Tibial nerve (tissue), 3 donors: ENCODE results near the gene MRPL36.

Experiments used
- POLR2A ChIP-seq, 2 donors: fragments of 450-650 bp; IDR thresholded peaks; one replicate each; pipeline ENCODE4 v1.6.1; 2017; ENCODE audit warnings: antibody characterized with exemption in 2 of 2, mild to moderate bottlenecking in 2 of 2, moderate library complexity in 2 of 2
- TF ChIP-seq, protein P1 (sequence below), 5 experiments: fragments of 200-600 bp in 3 of 5; fragments of 450-650 bp in 2 of 5; sonication (generic) in 3 of 5; IDR thresholded peaks; one replicate each; pipeline ENCODE4 v1.5.1; 2016 to 2019; ENCODE audit warnings: antibody characterized with exemption in 5 of 5, mild to moderate bottlenecking in 3 of 5, moderate library complexity in 2 of 5

DNA sequence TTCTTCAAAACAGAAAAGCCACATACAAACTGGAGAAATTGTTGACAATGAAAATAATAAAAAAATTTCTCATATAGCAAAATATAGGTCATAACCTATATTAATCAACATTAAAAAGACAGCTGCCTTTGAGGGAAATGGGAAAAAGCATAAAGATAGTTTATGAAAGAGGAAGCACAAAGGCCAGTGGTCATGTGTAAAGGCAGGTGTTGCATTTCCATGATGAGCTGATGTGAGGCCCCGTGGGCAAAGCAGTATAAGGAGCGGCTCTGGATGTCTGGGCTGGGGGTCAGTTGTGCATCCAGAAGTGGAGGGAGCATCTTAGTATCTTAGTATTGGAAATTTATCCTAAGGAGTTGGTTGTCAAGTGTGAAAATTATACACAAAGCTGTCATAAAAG is 19.8 kb upstream of the MRPL36 start:
- TF ChIP-seq, protein P1, sequence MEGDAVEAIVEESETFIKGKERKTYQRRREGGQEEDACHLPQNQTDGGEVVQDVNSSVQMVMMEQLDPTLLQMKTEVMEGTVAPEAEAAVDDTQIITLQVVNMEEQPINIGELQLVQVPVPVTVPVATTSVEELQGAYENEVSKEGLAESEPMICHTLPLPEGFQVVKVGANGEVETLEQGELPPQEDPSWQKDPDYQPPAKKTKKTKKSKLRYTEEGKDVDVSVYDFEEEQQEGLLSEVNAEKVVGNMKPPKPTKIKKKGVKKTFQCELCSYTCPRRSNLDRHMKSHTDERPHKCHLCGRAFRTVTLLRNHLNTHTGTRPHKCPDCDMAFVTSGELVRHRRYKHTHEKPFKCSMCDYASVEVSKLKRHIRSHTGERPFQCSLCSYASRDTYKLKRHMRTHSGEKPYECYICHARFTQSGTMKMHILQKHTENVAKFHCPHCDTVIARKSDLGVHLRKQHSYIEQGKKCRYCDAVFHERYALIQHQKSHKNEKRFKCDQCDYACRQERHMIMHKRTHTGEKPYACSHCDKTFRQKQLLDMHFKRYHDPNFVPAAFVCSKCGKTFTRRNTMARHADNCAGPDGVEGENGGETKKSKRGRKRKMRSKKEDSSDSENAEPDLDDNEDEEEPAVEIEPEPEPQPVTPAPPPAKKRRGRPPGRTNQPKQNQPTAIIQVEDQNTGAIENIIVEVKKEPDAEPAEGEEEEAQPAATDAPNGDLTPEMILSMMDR (IDR thresholded peaks at IDR 0.05), result no peak
- TF ChIP-seq POLR2A (IDR thresholded peaks at IDR 0.05), result no peak
